GM12864 (cell line): ENCODE measurements around the gene TMEM239.
"Not testable (repeated sequence)": the region's sequence is repeated elsewhere in the genome, so short reads cannot be mapped to it uniquely, and the experiment has no call there.

Experiments
- DNase-seq: peaks from one replicate; pipeline ENCODE4 v3.0.0-alpha.2; 2011; ENCODE audit warnings: low read depth
- H3K4me3 ChIP-seq: 2 replicates; pipeline ENCODE4 v1.5.1; 2011; ENCODE audit warnings: mild to moderate bottlenecking, low read depth, low read length, control low read depth
- CTCF ChIP-seq: IDR thresholded peaks from 2 replicates; pipeline ENCODE4 v1.5.1; 2011; ENCODE audit warnings: low read depth, mild to moderate bottlenecking, moderate library complexity, low read length, control low read depth, inconsistent platforms; ENCODE audit errors: missing control alignments

The TMEM239 gene

GRCh38 chr20:2820896-2821869, 5.0 kb downstream of the TMEM239 start:
- H3K4me3 ChIP-seq = no peak overlapping the region
- DNase-seq = no peak
- TF ChIP-seq CTCF = no peak

GRCh38 chr20:2822073-2822472, 5.9 kb downstream of the TMEM239 start:
- no peak for TF ChIP-seq CTCF
- DNase-seq = no peak
- no peak overlapping the region for H3K4me3 ChIP-seq

GRCh38 chr20:2825761-2826160, 9.6 kb downstream of the TMEM239 start:
- DNase-seq = no peak
- no peak overlapping the region for H3K4me3 ChIP-seq
- no peak for TF ChIP-seq CTCF

- no peak overlapping the region for H3K4me3 ChIP-seq
- DNase-seq = no peak
- no peak for TF ChIP-seq CTCF
Measured at GRCh38 chr20:2826655-2827054, 10.5 kb downstream of the TMEM239 start.

- no peak overlapping the region for H3K4me3 ChIP-seq
- no peak for TF ChIP-seq CTCF
- no peak for DNase-seq
Measured at GRCh38 chr20:2829376-2829775, 13.2 kb downstream of the TMEM239 start.

- not testable (repeated sequence) for DNase-seq, H3K4me3 ChIP-seq
Measured at GRCh38 chr20:2831206-2831605, 15.0 kb downstream of the TMEM239 start.

- DNase-seq = no peak
- no peak for TF ChIP-seq CTCF
- H3K4me3 ChIP-seq = no peak overlapping the region
Measured at GRCh38 chr20:2833761-2834160, 17.6 kb downstream of the TMEM239 start.
